GM18498 (cell line): ENCODE data around the gene ZSWIM6.

Experiments
- ATAC-seq: cut with Tn5 transposase; IDR thresholded peaks from one replicate; pipeline ENCODE4 v1.9.1; 2021; ENCODE audit warnings: mild to moderate bottlenecking, moderate library complexity; ENCODE audit not compliant: unreplicated experiment

The ZSWIM6 gene

GRCh38 chr5:61330845-61331406 lies 1.1 kb upstream of the ZSWIM6 start:
- ATAC-seq, result peak; percentile 43

- ATAC-seq, result no peak
Measured at GRCh38 chr5:61332358-61332749, 296 bp downstream of the ZSWIM6 start.

GRCh38 chr5:61332851-61333320 lies 828 bp downstream of the ZSWIM6 start:
- no peak for ATAC-seq

- no peak for ATAC-seq
Measured at GRCh38 chr5:61333321-61333953, 1.4 kb downstream of the ZSWIM6 start.

GRCh38 chr5:61333954-61334867 lies 2.2 kb downstream of the ZSWIM6 start:
- no peak for ATAC-seq

GRCh38 chr5:61334868-61335615 lies 3.0 kb downstream of the ZSWIM6 start:
- no peak for ATAC-seq

GRCh38 chr5:61339764-61340163 lies 7.7 kb downstream of the ZSWIM6 start:
- ATAC-seq, result no peak

- ATAC-seq, result no peak
Measured at GRCh38 chr5:61340775-61341361, 8.8 kb downstream of the ZSWIM6 start.

GRCh38 chr5:61342071-61342501 lies 10.0 kb downstream of the ZSWIM6 start:
- no peak for ATAC-seq

GRCh38 chr5:61344187-61344944 lies 12.3 kb downstream of the ZSWIM6 start:
- no peak for ATAC-seq

- ATAC-seq, result no peak
Measured at GRCh38 chr5:61346511-61346910, 14.5 kb downstream of the ZSWIM6 start.

- no peak for ATAC-seq
Measured at GRCh38 chr5:61347080-61347479, 15.0 kb downstream of the ZSWIM6 start.

- no peak for ATAC-seq
Measured at GRCh38 chr5:61348447-61348846, 16.4 kb downstream of the ZSWIM6 start.

GRCh38 chr5:61349935-61350334 lies 17.9 kb downstream of the ZSWIM6 start:
- ATAC-seq, result no peak

- no peak for ATAC-seq
Measured at GRCh38 chr5:61350535-61350934, 18.5 kb downstream of the ZSWIM6 start.

GRCh38 chr5:61351733-61352132 lies 19.7 kb downstream of the ZSWIM6 start:
- no peak for ATAC-seq

- ATAC-seq, result no peak
Measured at GRCh38 chr5:61352180-61352579, 20.1 kb downstream of the ZSWIM6 start.

- ATAC-seq, result no peak
Measured at GRCh38 chr5:61352612-61353156, 20.6 kb downstream of the ZSWIM6 start.

GRCh38 chr5:61353293-61353692 lies 21.2 kb downstream of the ZSWIM6 start:
- ATAC-seq, result no peak

GRCh38 chr5:61354199-61354598 lies 22.1 kb downstream of the ZSWIM6 start:
- ATAC-seq, result no peak
